ENCODE results near the gene VWA8.
"Not testable (repeated sequence)": the region's sequence is repeated elsewhere in the genome, so short reads cannot be mapped to it uniquely, and the experiment has no call there.

DNA sequence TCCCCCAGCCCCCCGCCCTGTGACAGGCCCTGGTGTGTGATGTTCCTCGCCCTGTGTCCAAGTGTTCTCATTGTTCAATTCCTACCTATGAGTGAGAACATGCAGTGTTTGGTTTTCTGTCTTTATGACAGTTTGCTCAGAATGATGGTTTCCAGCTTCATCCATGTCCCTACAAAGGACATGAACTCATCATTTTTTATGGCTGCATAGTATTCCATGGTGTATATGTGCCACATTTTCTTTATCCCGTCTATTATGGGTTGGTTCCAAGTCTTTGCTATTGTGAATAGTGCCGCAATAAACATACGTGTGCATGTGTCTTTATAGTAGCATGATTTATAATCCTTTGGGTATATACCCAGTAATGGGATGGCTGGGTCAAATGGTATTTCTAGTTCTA is 343.3 kb downstream of the VWA8 start:
- not testable (repeated sequence) for TF ChIP-seq EP300 (IDR thresholded peaks at IDR 0.05; ENCODE audit: borderline replicate concordance in 1 of 2, low read depth in 2 of 2, low read length in 2 of 2); SIN3A (conservative IDR thresholded peaks at IDR 0.05 in 1 of 2, IDR thresholded peaks at IDR 0.05 in 1 of 2; ENCODE audit: low read depth in 1 of 2, low read length in 2 of 2); CREB1 (IDR thresholded peaks at IDR 0.05); EZH2 (IDR thresholded peaks at IDR 0.05; ENCODE audit: low read depth, low read length, severe bottlenecking); BCL11A (IDR thresholded peaks at IDR 0.05; ENCODE audit: low read depth in 2 of 2, low read length in 2 of 2); GABPA (IDR thresholded peaks at IDR 0.05; ENCODE audit: borderline replicate concordance, insufficient read depth, low read length); ZNF274 (IDR thresholded peaks at IDR 0.05; ENCODE audit: borderline replicate concordance, extremely low read depth, low read length); CEBPB (IDR thresholded peaks at IDR 0.05; ENCODE audit: low read depth, low read length)
- TF ChIP-seq, protein P1, sequence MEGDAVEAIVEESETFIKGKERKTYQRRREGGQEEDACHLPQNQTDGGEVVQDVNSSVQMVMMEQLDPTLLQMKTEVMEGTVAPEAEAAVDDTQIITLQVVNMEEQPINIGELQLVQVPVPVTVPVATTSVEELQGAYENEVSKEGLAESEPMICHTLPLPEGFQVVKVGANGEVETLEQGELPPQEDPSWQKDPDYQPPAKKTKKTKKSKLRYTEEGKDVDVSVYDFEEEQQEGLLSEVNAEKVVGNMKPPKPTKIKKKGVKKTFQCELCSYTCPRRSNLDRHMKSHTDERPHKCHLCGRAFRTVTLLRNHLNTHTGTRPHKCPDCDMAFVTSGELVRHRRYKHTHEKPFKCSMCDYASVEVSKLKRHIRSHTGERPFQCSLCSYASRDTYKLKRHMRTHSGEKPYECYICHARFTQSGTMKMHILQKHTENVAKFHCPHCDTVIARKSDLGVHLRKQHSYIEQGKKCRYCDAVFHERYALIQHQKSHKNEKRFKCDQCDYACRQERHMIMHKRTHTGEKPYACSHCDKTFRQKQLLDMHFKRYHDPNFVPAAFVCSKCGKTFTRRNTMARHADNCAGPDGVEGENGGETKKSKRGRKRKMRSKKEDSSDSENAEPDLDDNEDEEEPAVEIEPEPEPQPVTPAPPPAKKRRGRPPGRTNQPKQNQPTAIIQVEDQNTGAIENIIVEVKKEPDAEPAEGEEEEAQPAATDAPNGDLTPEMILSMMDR (IDR thresholded peaks at IDR 0.05; ENCODE audit: control extremely low read depth in 1 of 3, insufficient read depth in 1 of 3, low read depth in 1 of 3, low read length in 3 of 3): not testable (repeated sequence)
